ENCODE measurements around the gene ASIC2. TPM values are rescaled to one million over a fixed set of nuclear protein-coding genes. Genes with fewer than 3 reads are reported as not detected.

The ASIC2 gene
- total and polyA plus RNA-seq, 2 experiments from 2014 or later, result 0.52 to 2.8 TPM

- H3K27me3 Mint-ChIP-seq (ENCODE audit: insufficient read depth, low read depth, poor library complexity), result peaks cover 3% of the 10 kb centered on the region
- ATAC-seq, result peak; percentile 33; the same call in 2 of the 3 replicates
- H3K36me3 Mint-ChIP-seq (ENCODE audit: low read depth), result no peaks in the 10 kb centered on the region
- Histone ChIP-seq H3K4me1 (ENCODE audit: insufficient read depth) (no peaks in the 10 kb centered on the region; the same call in 1 of the 2 replicates), H3K36me3 (ENCODE audit: insufficient read depth) (no peaks in the 10 kb centered on the region), H4K20me1 (replicated peaks; ENCODE audit: insufficient read depth) (no peaks in the 10 kb centered on the region), H3K79me2 (replicated peaks; ENCODE audit: insufficient read depth) (no peaks in the 10 kb centered on the region), H3K27me3 (ENCODE audit: insufficient read depth) (no peaks in the 10 kb centered on the region), H3F3A (replicated peaks; ENCODE audit: low read depth) (no peaks in the 10 kb centered on the region), H3K9me2 (ENCODE audit: insufficient read depth) (0 out of 2 replicates have a peak, but pooled peaks cover 9% of the 10 kb centered on the region), H3K4me2 (no peak overlapping the region), H3K4me3 (no peak overlapping the region), H3K27ac (ENCODE audit: low read depth) (no peak overlapping the region), H2AFZ (no peak overlapping the region)
- H3K9me3 Mint-ChIP-seq, result no peaks in the 10 kb centered on the region
- H3K4me3 Mint-ChIP-seq, result no peak overlapping the region
- TF ChIP-seq NANOG (IDR thresholded peaks at IDR 0.05; ENCODE audit: borderline replicate concordance), result no peak
- TF ChIP-seq STAT1 (IDR thresholded peaks at IDR 0.05; ENCODE audit: unreplicated experiment), result no peak
- TF ChIP-seq, protein P1, sequence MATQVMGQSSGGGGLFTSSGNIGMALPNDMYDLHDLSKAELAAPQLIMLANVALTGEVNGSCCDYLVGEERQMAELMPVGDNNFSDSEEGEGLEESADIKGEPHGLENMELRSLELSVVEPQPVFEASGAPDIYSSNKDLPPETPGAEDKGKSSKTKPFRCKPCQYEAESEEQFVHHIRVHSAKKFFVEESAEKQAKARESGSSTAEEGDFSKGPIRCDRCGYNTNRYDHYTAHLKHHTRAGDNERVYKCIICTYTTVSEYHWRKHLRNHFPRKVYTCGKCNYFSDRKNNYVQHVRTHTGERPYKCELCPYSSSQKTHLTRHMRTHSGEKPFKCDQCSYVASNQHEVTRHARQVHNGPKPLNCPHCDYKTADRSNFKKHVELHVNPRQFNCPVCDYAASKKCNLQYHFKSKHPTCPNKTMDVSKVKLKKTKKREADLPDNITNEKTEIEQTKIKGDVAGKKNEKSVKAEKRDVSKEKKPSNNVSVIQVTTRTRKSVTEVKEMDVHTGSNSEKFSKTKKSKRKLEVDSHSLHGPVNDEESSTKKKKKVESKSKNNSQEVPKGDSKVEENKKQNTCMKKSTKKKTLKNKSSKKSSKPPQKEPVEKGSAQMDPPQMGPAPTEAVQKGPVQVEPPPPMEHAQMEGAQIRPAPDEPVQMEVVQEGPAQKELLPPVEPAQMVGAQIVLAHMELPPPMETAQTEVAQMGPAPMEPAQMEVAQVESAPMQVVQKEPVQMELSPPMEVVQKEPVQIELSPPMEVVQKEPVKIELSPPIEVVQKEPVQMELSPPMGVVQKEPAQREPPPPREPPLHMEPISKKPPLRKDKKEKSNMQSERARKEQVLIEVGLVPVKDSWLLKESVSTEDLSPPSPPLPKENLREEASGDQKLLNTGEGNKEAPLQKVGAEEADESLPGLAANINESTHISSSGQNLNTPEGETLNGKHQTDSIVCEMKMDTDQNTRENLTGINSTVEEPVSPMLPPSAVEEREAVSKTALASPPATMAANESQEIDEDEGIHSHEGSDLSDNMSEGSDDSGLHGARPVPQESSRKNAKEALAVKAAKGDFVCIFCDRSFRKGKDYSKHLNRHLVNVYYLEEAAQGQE (IDR thresholded peaks at IDR 0.05; ENCODE audit: unreplicated experiment), result peak; percentile 88
- H3K27ac Mint-ChIP-seq, result no peak overlapping the region
- peak; percentile 71 for DNase-seq (ENCODE audit: low spot score)
- H3K4me1 Mint-ChIP-seq, result peaks cover 12% of the 10 kb centered on the region
These were observed 150.3 kb downstream of the ASIC2 start for GRCh38 chr17:33142705-33143299.

DNA sequence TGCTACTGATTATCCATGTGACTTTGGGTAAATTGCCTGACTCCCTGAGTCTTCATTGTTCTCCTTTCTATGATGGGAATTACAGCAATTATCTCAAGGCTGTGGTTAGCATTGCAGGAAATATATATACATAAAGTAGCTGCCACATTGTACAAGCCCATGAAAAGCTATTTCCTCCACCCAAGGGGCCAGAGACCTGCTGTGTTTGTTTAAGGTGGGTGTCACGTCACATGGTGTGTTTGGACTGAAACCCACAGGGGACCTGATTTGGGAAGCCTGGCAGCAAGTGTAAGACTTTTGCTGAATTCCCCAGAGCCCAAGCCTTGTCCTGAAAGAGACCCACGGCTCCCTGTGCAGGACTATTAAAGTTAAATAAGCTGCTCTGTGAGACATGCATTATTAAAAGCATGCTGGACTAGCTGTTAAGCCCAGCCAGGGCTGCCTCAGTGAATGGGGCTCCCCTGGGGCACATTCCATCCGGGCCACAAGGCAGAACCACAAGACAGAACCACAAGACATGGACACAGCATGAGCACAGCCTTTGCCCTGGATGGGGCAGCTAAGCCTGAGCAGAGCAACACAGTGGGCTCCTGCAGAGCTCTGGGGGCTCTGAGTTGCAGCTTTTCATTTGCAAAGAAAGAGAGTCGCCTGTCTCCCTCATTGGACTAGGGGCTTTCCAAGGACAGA lies 152.5 kb downstream of the ASIC2 start:
- ATAC-seq (peak; percentile 93), DNase-seq (ENCODE audit: low spot score) (no peak)
- Histone ChIP-seq H3K4me3 (no peak overlapping the region), H3K4me2 (no peak overlapping the region), H2AFZ (no peak overlapping the region), H3F3A (replicated peaks; ENCODE audit: low read depth) (no peaks in the 10 kb centered on the region), H3K4me1 (ENCODE audit: insufficient read depth) (no peaks in the 10 kb centered on the region; the same call in 1 of the 2 replicates), H4K20me1 (replicated peaks; ENCODE audit: insufficient read depth) (no peaks in the 10 kb centered on the region), H3K27ac (ENCODE audit: low read depth) (no peak overlapping the region), H3K27me3 (ENCODE audit: insufficient read depth) (no peaks in the 10 kb centered on the region), H3K79me2 (replicated peaks; ENCODE audit: insufficient read depth) (no peaks in the 10 kb centered on the region), H3K36me3 (ENCODE audit: insufficient read depth) (no peaks in the 10 kb centered on the region), H3K9me2 (ENCODE audit: insufficient read depth) (0 out of 2 replicates have a peak, but pooled peaks cover 9% of the 10 kb centered on the region)
- Mint-ChIP-seq H3K27me3 (ENCODE audit: insufficient read depth, low read depth, poor library complexity) (peaks cover 3% of the 10 kb centered on the region), H3K27ac (no peak overlapping the region), H3K4me1 (peaks cover 15% of the 10 kb centered on the region), H3K36me3 (ENCODE audit: low read depth) (no peaks in the 10 kb centered on the region), H3K9me3 (no peaks in the 10 kb centered on the region), H3K4me3 (no peak overlapping the region)
- TF ChIP-seq CTCF (conservative IDR thresholded peaks at IDR 0.05; ENCODE audit: low read depth in 2 of 2), result no peak
